ENCODE measurements around the gene PROCR.

PROCR gene

DNA sequence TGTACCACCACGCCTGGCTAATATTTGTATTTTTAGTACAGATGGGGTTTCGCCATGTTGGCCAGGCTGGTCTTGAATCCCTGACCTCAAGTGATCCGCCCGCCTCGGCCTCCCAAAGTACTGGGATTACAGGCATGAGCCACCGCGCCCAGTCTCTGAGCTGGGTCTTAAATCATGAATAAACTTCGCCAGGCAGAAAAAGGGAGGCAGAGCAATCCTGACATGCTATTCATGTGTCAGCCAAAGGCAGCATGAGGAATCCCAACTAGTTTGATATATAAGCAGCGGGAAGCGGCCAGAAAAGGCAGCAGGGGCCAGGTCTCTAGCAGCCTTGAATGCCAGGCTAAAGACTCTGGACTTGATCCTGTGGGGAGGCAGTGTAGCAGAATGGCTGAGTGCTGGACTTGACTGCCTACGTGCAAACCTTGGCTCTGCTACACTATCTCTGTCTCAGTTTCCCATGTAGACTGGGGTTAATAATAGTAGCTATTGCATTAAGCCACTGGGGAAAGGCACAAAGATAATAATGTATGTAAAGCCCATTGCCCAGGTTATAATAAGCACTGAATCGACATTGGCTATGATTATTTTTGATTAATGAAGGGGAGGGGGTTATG is 1.8 kb downstream of the PROCR start:
- ATAC-seq, result no peak
- TF ChIP-seq GLIS3 (CRISPR knock-in tag; IDR thresholded peaks at IDR 0.05), result no peak

DNA sequence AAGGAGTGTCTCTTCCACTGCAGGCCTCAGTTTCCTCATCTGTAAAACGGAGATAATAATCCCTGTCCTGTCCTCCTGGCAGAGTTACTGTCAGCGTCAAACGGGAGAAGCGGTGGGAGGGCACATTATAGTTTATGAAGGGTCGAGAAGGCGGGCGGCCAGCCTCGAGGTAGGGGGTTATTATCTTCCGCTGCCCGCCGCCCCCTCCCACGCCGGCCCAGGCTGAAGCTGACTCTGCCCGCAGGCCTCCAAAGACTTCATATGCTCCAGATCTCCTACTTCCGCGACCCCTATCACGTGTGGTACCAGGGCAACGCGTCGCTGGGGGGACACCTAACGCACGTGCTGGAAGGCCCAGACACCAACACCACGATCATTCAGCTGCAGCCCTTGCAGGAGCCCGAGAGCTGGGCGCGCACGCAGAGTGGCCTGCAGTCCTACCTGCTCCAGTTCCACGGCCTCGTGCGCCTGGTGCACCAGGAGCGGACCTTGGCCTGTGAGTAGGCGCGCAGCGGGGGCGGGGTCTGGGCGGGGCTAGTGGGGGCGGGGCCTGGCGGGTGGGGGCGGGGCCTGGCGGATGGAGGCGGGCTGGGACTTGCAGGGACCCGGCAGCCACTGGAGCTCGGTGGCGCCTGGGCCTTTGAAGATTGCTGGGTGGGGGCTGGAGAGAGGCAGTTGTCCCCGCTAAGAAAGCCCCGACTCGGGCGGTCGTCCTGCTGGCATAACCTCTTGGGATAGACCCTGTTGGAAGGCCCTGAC is 2.8 kb downstream of the PROCR start:
- no peak for ATAC-seq
- TF ChIP-seq, protein P1, sequence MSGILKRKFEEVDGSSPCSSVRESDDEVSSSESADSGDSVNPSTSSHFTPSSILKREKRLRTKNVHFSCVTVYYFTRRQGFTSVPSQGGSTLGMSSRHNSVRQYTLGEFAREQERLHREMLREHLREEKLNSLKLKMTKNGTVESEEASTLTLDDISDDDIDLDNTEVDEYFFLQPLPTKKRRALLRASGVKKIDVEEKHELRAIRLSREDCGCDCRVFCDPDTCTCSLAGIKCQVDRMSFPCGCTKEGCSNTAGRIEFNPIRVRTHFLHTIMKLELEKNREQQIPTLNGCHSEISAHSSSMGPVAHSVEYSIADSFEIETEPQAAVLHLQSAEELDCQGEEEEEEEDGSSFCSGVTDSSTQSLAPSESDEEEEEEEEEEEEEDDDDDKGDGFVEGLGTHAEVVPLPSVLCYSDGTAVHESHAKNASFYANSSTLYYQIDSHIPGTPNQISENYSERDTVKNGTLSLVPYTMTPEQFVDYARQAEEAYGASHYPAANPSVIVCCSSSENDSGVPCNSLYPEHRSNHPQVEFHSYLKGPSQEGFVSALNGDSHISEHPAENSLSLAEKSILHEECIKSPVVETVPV (CRISPR knock-in tag; IDR thresholded peaks at IDR 0.05), result no peak
- TF ChIP-seq ZFP30 (CRISPR knock-in tag; IDR thresholded peaks at IDR 0.05) (no peak), ISL1 (CRISPR knock-in tag; IDR thresholded peaks at IDR 0.05) (no peak), OSR1 (CRISPR knock-in tag; IDR thresholded peaks at IDR 0.05) (no peak), TOX (CRISPR knock-in tag; IDR thresholded peaks at IDR 0.05; ENCODE audit: borderline replicate concordance) (no peak), RARB (CRISPR knock-in tag; IDR thresholded peaks at IDR 0.05) (no peak), PPARA (CRISPR knock-in tag; IDR thresholded peaks at IDR 0.05; ENCODE audit: borderline replicate concordance) (no peak), ZC3H10 (CRISPR knock-in tag; IDR thresholded peaks at IDR 0.05) (no peak)
- TF ChIP-seq, protein P2, sequence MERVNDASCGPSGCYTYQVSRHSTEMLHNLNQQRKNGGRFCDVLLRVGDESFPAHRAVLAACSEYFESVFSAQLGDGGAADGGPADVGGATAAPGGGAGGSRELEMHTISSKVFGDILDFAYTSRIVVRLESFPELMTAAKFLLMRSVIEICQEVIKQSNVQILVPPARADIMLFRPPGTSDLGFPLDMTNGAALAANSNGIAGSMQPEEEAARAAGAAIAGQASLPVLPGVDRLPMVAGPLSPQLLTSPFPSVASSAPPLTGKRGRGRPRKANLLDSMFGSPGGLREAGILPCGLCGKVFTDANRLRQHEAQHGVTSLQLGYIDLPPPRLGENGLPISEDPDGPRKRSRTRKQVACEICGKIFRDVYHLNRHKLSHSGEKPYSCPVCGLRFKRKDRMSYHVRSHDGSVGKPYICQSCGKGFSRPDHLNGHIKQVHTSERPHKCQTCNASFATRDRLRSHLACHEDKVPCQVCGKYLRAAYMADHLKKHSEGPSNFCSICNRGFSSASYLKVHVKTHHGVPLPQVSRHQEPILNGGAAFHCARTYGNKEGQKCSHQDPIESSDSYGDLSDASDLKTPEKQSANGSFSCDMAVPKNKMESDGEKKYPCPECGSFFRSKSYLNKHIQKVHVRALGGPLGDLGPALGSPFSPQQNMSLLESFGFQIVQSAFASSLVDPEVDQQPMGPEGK (CRISPR knock-in tag; IDR thresholded peaks at IDR 0.05; ENCODE audit: borderline replicate concordance), result no peak

DNA sequence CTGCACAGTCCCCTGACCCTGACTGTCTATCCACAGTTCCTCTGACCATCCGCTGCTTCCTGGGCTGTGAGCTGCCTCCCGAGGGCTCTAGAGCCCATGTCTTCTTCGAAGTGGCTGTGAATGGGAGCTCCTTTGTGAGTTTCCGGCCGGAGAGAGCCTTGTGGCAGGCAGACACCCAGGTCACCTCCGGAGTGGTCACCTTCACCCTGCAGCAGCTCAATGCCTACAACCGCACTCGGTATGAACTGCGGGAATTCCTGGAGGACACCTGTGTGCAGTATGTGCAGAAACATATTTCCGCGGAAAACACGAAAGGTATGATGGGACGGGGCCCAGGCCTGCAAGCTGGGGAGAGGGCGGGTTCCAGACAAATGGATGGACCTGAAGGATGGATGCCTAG is 4.3 kb downstream of the PROCR start:
- TF ChIP-seq ARNTL (CRISPR knock-in tag; IDR thresholded peaks at IDR 0.05; ENCODE audit: borderline replicate concordance, low read depth) (no peak), CSDC2 (CRISPR knock-in tag; IDR thresholded peaks at IDR 0.05) (no peak), ISL1 (CRISPR knock-in tag; IDR thresholded peaks at IDR 0.05) (no peak), TOX (CRISPR knock-in tag; IDR thresholded peaks at IDR 0.05; ENCODE audit: borderline replicate concordance) (no peak), PPARA (CRISPR knock-in tag; IDR thresholded peaks at IDR 0.05; ENCODE audit: borderline replicate concordance) (no peak)
- no peak for ATAC-seq

DNA sequence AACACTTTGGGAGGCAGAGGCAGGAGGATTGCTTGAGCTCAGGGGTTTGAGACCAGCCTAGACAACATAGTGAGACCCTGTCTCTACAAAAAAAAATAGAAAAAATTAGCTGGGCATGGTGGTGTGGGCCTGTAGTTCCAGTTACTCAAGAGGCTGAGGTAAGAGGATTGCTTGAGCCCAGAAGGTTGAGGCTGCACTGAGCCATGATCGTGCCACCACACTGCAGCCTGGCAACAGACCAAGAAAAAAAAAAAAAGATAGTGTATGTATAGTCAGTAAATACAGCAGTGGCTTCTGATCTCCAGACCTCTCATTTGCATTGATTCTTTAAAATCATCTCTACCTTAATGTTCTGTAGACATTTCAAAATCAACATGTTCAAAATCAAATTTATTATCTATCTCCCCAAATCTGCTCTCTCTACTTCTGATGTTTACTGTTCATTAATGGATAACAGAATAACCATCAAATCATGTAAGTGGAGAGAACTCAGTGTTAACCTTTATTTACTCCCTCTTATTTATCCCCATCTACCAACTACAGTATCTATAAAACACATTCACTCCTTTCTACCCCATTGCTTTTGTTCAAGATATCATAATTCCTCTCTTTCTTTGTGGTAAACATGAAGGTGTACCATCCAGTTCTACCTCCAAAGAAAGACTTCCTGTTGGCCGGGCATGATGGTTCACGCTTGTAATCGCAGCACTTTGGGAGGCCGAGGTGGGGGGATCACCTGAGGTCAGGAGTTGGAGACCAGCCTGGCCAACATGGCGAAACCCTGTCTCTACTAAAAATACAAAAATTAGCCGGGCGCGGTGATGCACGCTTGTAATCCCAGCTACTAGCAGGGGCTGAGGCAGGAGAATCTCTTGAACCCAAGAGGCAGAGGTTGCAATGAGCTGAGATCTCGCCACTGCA is 7.7 kb downstream of the PROCR start:
- ATAC-seq, result no peak
- TF ChIP-seq ZC3H10 (CRISPR knock-in tag; IDR thresholded peaks at IDR 0.05), result no peak

DNA sequence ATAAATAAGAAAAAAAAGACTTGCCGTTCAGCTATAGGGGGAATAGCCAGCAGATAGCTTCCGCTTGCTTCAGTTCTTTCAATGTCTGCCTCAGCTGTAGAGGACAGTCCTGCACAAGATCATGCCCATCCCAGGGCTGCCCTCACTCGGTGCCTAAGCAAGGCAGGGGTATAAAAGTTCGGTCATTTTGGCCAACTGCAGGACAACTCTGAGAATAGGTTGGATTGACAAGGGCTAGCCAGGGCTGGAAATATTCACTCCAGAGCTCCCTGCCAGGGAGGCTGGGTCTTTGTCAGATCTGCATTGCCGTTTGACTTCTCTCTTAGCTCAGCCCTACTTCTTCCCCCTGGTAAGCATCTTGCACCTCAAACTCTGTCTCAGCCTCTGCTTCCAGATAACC is 8.4 kb downstream of the PROCR start:
- TF ChIP-seq ZC3H10 (CRISPR knock-in tag; IDR thresholded peaks at IDR 0.05) (no peak), ZFP30 (CRISPR knock-in tag; IDR thresholded peaks at IDR 0.05) (no peak), SNAI2 (CRISPR knock-in tag; IDR thresholded peaks at IDR 0.05) (no peak), BACH2 (CRISPR knock-in tag; IDR thresholded peaks at IDR 0.05; ENCODE audit: borderline replicate concordance) (no peak), ZFP3 (CRISPR knock-in tag; IDR thresholded peaks at IDR 0.05) (no peak), ISL1 (CRISPR knock-in tag; IDR thresholded peaks at IDR 0.05) (no peak)
- TF ChIP-seq, protein P1 (CRISPR knock-in tag; IDR thresholded peaks at IDR 0.05), result no peak
- TF ChIP-seq, protein P3, sequence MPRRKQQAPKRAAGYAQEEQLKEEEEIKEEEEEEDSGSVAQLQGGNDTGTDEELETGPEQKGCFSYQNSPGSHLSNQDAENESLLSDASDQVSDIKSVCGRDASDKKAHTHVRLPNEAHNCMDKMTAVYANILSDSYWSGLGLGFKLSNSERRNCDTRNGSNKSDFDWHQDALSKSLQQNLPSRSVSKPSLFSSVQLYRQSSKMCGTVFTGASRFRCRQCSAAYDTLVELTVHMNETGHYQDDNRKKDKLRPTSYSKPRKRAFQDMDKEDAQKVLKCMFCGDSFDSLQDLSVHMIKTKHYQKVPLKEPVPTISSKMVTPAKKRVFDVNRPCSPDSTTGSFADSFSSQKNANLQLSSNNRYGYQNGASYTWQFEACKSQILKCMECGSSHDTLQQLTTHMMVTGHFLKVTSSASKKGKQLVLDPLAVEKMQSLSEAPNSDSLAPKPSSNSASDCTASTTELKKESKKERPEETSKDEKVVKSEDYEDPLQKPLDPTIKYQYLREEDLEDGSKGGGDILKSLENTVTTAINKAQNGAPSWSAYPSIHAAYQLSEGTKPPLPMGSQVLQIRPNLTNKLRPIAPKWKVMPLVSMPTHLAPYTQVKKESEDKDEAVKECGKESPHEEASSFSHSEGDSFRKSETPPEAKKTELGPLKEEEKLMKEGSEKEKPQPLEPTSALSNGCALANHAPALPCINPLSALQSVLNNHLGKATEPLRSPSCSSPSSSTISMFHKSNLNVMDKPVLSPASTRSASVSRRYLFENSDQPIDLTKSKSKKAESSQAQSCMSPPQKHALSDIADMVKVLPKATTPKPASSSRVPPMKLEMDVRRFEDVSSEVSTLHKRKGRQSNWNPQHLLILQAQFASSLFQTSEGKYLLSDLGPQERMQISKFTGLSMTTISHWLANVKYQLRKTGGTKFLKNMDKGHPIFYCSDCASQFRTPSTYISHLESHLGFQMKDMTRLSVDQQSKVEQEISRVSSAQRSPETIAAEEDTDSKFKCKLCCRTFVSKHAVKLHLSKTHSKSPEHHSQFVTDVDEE (CRISPR knock-in tag; IDR thresholded peaks at IDR 0.05), result no peak

More for the DNA sequence above, 8.4 kb downstream of the PROCR start:
- no peak for ATAC-seq
